H1 (cell line): Measurements from ENCODE around the gene HBD. TPM values are rescaled to one million over a fixed set of nuclear protein-coding genes. Genes with fewer than 3 reads are reported as not detected.

Experiments used
- CTCF ChIA-PET: fragments of 300-600 bp; sonication (Branson Sonifier 250); formaldehyde crosslinking; loops from one replicate; lab custom pipeline; 2021; ENCODE audit not compliant: partially characterized antibody; lab: Charles Lee
- POLR2A ChIA-PET: fragments of 300-600 bp; sonication (Branson Sonifier 250); formaldehyde crosslinking; loops from one replicate; lab custom pipeline; 2021; ENCODE audit warnings: inconsistent platforms; ENCODE audit not compliant: partially characterized antibody; lab: Charles Lee
- DNase-seq, 2 experiments: peaks; one replicate each; pipeline versions ENCODE4 v3.0.0 to v3.0.0-alpha.2; 2010 to 2022; ENCODE audit warnings: low spot score in 2 of 2, low read depth in 1 of 2, mixed read lengths in 1 of 2
- FAIRE-seq: peaks from 2 replicates; lab custom pipeline; 2011; peaks lifted over from hg19 to GRCh38; lab: Jason Lieb, UNC
- H2AFZ ChIP-seq: 2 replicates; pipeline ENCODE4 v1.8.1; 2012; ENCODE audit warnings: low read length, inconsistent platforms
- H2AK5ac ChIP-seq: 2 replicates; pipeline ENCODE4 v1.6.1; 2013; ENCODE audit warnings: low read depth, low read length
- H2BK120ac ChIP-seq: replicated peaks from 2 replicates; pipeline ENCODE3; 2013; ENCODE audit warnings: low read depth, low read length, inconsistent platforms
- H2BK12ac ChIP-seq: 2 replicates; pipeline ENCODE4 v1.6.1; 2013; ENCODE audit warnings: low read depth, low read length
- H2BK15ac ChIP-seq: 2 replicates; pipeline ENCODE4 v1.6.1; 2013; ENCODE audit warnings: low read length
- H2BK20ac ChIP-seq: 2 replicates; pipeline ENCODE4 v1.6.1; 2013; ENCODE audit warnings: low read length
- H2BK5ac ChIP-seq: 2 replicates; pipeline ENCODE4 v1.6.1; 2013; ENCODE audit warnings: low read depth, low read length
- H3K14ac ChIP-seq: 2 replicates; pipeline ENCODE4 v1.6.1; 2013; ENCODE audit warnings: inconsistent platforms; ENCODE audit not compliant: insufficient read length
- H3K18ac ChIP-seq: 2 replicates; pipeline ENCODE4 v1.6.1; 2013; ENCODE audit warnings: low read length; ENCODE audit errors: extremely low read depth
- H3K23ac ChIP-seq: 2 replicates; pipeline ENCODE4 v1.6.1; 2013; ENCODE audit warnings: inconsistent platforms; ENCODE audit not compliant: insufficient read length
- H3K23me2 ChIP-seq: 2 replicates; pipeline ENCODE4 v1.6.1; 2013; ENCODE audit warnings: low read depth, low read length
- H3K27ac ChIP-seq: 2 replicates; pipeline ENCODE4 v1.6.1; 2011; ENCODE audit warnings: low read depth, low read length, inconsistent platforms
- H3K27me3 ChIP-seq, 4 experiments: replicated peaks in 1 of 4; 1 replicate in 1 of 4; 2 replicates in 3 of 4; pipeline versions ENCODE4 v1.6.1 to v1.8.1; 2011 to 2013; ENCODE audit warnings: low read length in 3 of 4, mild to moderate bottlenecking in 3 of 4, inconsistent platforms in 2 of 4, mixed read lengths in 2 of 4, moderate library complexity in 1 of 4; ENCODE audit not compliant: control insufficient read depth in 3 of 4, insufficient read depth in 3 of 4; ENCODE audit errors: extremely low read depth in 1 of 4
- H3K36me3 ChIP-seq, 4 experiments: 2 replicates each; pipeline versions ENCODE4 v1.6.1 to v1.8.1; 2011 to 2013; ENCODE audit warnings: mild to moderate bottlenecking in 4 of 4, low read length in 3 of 4, moderate library complexity in 2 of 4, control low read depth in 1 of 4, inconsistent platforms in 1 of 4; ENCODE audit not compliant: insufficient read depth in 4 of 4, control insufficient read depth in 2 of 4
- H3K4ac ChIP-seq: replicated peaks from 2 replicates; pipeline ENCODE3; 2013; ENCODE audit warnings: low read length, low read depth, mixed read lengths, inconsistent platforms; ENCODE audit not compliant: insufficient read length
- H3K4me1 ChIP-seq, 4 experiments: replicated peaks in 1 of 4; 1 replicate in 1 of 4; 2 replicates in 3 of 4; pipeline versions ENCODE4 v1.6.1 to v1.8.1; 2011 to 2013; ENCODE audit warnings: low read length in 3 of 4, inconsistent platforms in 2 of 4, mixed read lengths in 1 of 4; ENCODE audit not compliant: insufficient read depth in 4 of 4, control insufficient read depth in 3 of 4
- H3K4me2 ChIP-seq, 2 experiments: 2 replicates each; pipeline versions ENCODE4 v1.6.1 to v1.8.1; 2011 to 2013; ENCODE audit warnings: low read depth in 2 of 2, low read length in 2 of 2, control low read depth in 1 of 2, inconsistent platforms in 1 of 2, mild to moderate bottlenecking in 1 of 2; ENCODE audit not compliant: insufficient read depth in 1 of 2
- H3K4me3 ChIP-seq, 4 experiments: fragments of 200-600, 300-600 bp in 1 of 4; sonication (generic), shearing (Covaris generic), sonication (Bioruptor Twin) in 1 of 4; 2 replicates each; pipeline versions ENCODE4 v1.5.1 to v1.8.1; 2011 to 2016; ENCODE audit warnings: low read length in 4 of 4, low read depth in 3 of 4, control low read depth in 2 of 4, inconsistent platforms in 2 of 4, mild to moderate bottlenecking in 2 of 4, mixed read lengths in 1 of 4, moderate library complexity in 1 of 4; ENCODE audit not compliant: insufficient read depth in 2 of 4; ENCODE audit errors: extremely low read depth in 1 of 4
- H3K56ac ChIP-seq: replicated peaks from 2 replicates; pipeline ENCODE3; 2013; ENCODE audit warnings: low read depth, mild to moderate bottlenecking, mixed read lengths, low read length, inconsistent platforms; ENCODE audit not compliant: insufficient read length
- H3K79me1 ChIP-seq: 2 replicates; pipeline ENCODE4 v1.6.1; 2013; ENCODE audit warnings: low read depth, low read length, control low read depth
- H3K79me2 ChIP-seq, 2 experiments: 2 replicates each; pipeline versions ENCODE4 v1.6.1 to v1.8.1; 2012 to 2013; ENCODE audit warnings: low read length in 2 of 2, mild to moderate bottlenecking in 2 of 2, inconsistent platforms in 1 of 2; ENCODE audit not compliant: insufficient read depth in 2 of 2, control insufficient read depth in 1 of 2
- H3K9ac ChIP-seq, 4 experiments: replicated peaks in 1 of 4; 1 replicate in 1 of 4; 2 replicates in 3 of 4; pipeline versions ENCODE4 v1.6.1 to v1.8.1; 2011 to 2013; ENCODE audit warnings: low read depth in 3 of 4, low read length in 3 of 4, control low read depth in 2 of 4, mild to moderate bottlenecking in 2 of 4, moderate library complexity in 2 of 4, inconsistent platforms in 1 of 4; ENCODE audit errors: extremely low read depth in 1 of 4
- H3K9me3 ChIP-seq, 2 experiments: 2 replicates each; pipeline versions ENCODE4 v1.6.1 to v1.8.1; 2012 to 2013; ENCODE audit warnings: mild to moderate bottlenecking in 2 of 2, moderate library complexity in 2 of 2, control low read depth in 1 of 2, inconsistent platforms in 1 of 2, low read depth in 1 of 2, low read length in 1 of 2, mixed read lengths in 1 of 2; ENCODE audit not compliant: insufficient read depth in 2 of 2
- H4K20me1 ChIP-seq, 2 experiments: replicated peaks in 1 of 2; 2 replicates each; pipeline versions ENCODE3 to v1.8.1; 2011 to 2013; ENCODE audit warnings: inconsistent platforms in 2 of 2, low read length in 2 of 2, mild to moderate bottlenecking in 1 of 2; ENCODE audit not compliant: insufficient read depth in 2 of 2, control insufficient read depth in 1 of 2
- H4K5ac ChIP-seq: 2 replicates; pipeline ENCODE4 v1.6.1; 2013; ENCODE audit warnings: low read length, low read depth, mixed read lengths, inconsistent platforms; ENCODE audit not compliant: insufficient read length
- H4K8ac ChIP-seq: 2 replicates; pipeline ENCODE4 v1.8.0; 2013; ENCODE audit warnings: mild to moderate bottlenecking, moderate library complexity, low read length, inconsistent platforms; ENCODE audit not compliant: insufficient read depth; ENCODE audit errors: extremely low read depth
- H4K91ac ChIP-seq: replicated peaks from 2 replicates; pipeline ENCODE3; 2013; ENCODE audit warnings: low read length, mixed read lengths, inconsistent platforms; ENCODE audit not compliant: insufficient read length
- BACH1 ChIP-seq: IDR thresholded peaks from 2 replicates; pipeline ENCODE4 v1.6.1; 2012; ENCODE audit warnings: low read length, improper control_type of control experiment
- CBX8 ChIP-seq: fragments of 300-800, 300-1000 bp; sonication (generic); IDR thresholded peaks from 2 replicates; pipeline ENCODE4 v1.7.1; 2016; ENCODE audit warnings: low read depth, low read length, borderline replicate concordance
- HDAC6 ChIP-seq: IDR thresholded peaks from one replicate; pipeline ENCODE4 v1.7.1; 2012; ENCODE audit warnings: low read depth, mild to moderate bottlenecking, inconsistent platforms, low read length, moderate library complexity
- KDM4A ChIP-seq: IDR thresholded peaks from one replicate; pipeline ENCODE4 v1.7.1; 2012; ENCODE audit warnings: low read depth, mild to moderate bottlenecking, moderate library complexity, low read length, inconsistent platforms; ENCODE audit not compliant: severe bottlenecking
- NANOG ChIP-seq: IDR thresholded peaks from 2 replicates; pipeline ENCODE4 v1.6.1; 2011; ENCODE audit warnings: low read length, low read depth, mild to moderate bottlenecking, inconsistent platforms; ENCODE audit not compliant: insufficient read depth, poor library complexity, severe bottlenecking
- PHF8 ChIP-seq: fragments of 200-600 bp; sonication (generic); conservative IDR thresholded peaks from 2 replicates; pipeline ENCODE4 v1.7.1; 2012; ENCODE audit warnings: low read depth, mild to moderate bottlenecking, inconsistent platforms, low read length, moderate library complexity
- POLR2A ChIP-seq, 2 experiments: IDR thresholded peaks; 1 replicate in 1 of 2; 2 replicates in 1 of 2; pipeline ENCODE4 v1.6.1; 2011; ENCODE audit warnings: low read depth in 2 of 2, low read length in 2 of 2, mild to moderate bottlenecking in 2 of 2; ENCODE audit errors: control extremely low read depth in 1 of 2
- RBBP5 ChIP-seq: IDR thresholded peaks from 2 replicates; pipeline ENCODE4 v1.7.1; 2012; ENCODE audit warnings: low read depth, mild to moderate bottlenecking, inconsistent platforms, low read length, moderate library complexity, borderline replicate concordance
- RNF2 ChIP-seq: fragments of 200-900, 300-1000 bp; sonication (generic); IDR thresholded peaks from 2 replicates; pipeline ENCODE4 v1.7.1; 2016; ENCODE audit warnings: borderline replicate concordance, low read depth, mild to moderate bottlenecking, antibody characterized with exemption, low read length; ENCODE audit not compliant: poor library complexity, severe bottlenecking; ENCODE audit errors: missing control alignments
- SIN3A ChIP-seq, 2 experiments: IDR thresholded peaks in 1 of 2; conservative IDR thresholded peaks in 1 of 2; 2 replicates each; pipeline ENCODE4 v1.6.1; 2011 to 2012; ENCODE audit warnings: low read length in 2 of 2, improper control_type of control experiment in 1 of 2, low read depth in 1 of 2, mild to moderate bottlenecking in 1 of 2
- SP4 ChIP-seq: IDR thresholded peaks from 2 replicates; pipeline ENCODE4 v1.6.1; 2012; ENCODE audit warnings: low read length, inconsistent platforms
- SRF ChIP-seq: IDR thresholded peaks from 2 replicates; pipeline ENCODE4 v1.6.1; 2011; ENCODE audit warnings: mild to moderate bottlenecking, low read depth, low read length, moderate library complexity
- ZNF274 ChIP-seq: IDR thresholded peaks from 2 replicates; pipeline ENCODE4 v1.7.0; 2012; ENCODE audit warnings: low read length, borderline replicate concordance; ENCODE audit errors: extremely low read depth
- WGBS, 2 experiments: shearing (Covaris generic) in 1 of 2; methylation state at CpG; one replicate each; pipeline versions ENCODE4 v1.1.6 to v1.1.7; 2013 to 2015; ENCODE audit warnings: low lambda C conversion rate in 2 of 2, mixed read lengths in 2 of 2, inconsistent platforms in 1 of 2, low coverage in 1 of 2, missing lambda C conversion rate in 1 of 2; ENCODE audit not compliant: insufficient replicate concordance in 2 of 2, insufficient coverage in 1 of 2, insufficient read length in 1 of 2; ENCODE audit errors: extremely low coverage in 1 of 2, missing lambda C conversion rate in 1 of 2; 5-methylcytosine and 5-hydroxymethylcytosine counted together
- polyA plus RNA-seq, 7 experiments: library from polyadenylated mRNA; depleted of rRNA in 3 of 7; stranded (reverse) in 5 of 7; unstranded in 2 of 7; fragments of >200 nt in 5 of 7; fragments of 200-250 nt in 2 of 7; gene quantifications; 1 replicate in 5 of 7; 2 replicates in 1 of 7; 4 replicates in 1 of 7; pipeline versions ENCODE4 v1.2.1 to v1.2.3, GENCODE V29; 2011 to 2013; ENCODE audit warnings: missing spikeins in 2 of 7, mixed read lengths in 2 of 7
- total RNA-seq: library from RNA; stranded (reverse); fragmentation: NEBNext Ultra II Directional; extraction: Animal tissue kit (Norgen Biotek cat#: 25700); gene quantifications from 2 replicates; pipeline ENCODE4 v1.2.1, GENCODE V29; 2021

HBD gene
- total and polyA plus RNA-seq, 2 of the 8 experiments (the other 6 are each of a cell fraction or from before 2014, with no cell fraction given): not detected

- Histone ChIP-seq H3K27me3 (no peaks in the 10 kb centered on the region), H3K9me3 (peaks cover 4 to 8% of the 10 kb centered on the region in 2 experiments; a peak in 2 of 4 replicates), H2BK120ac (no peak overlapping the region), H3K23ac (no peak overlapping the region), H2AK5ac (no peak overlapping the region), H3K18ac (no peak overlapping the region), H3K9ac (no peak overlapping the region), H2BK20ac (no peak overlapping the region), H3K4me3 (no peak overlapping the region), H2BK5ac (no peak overlapping the region), H3K79me1 (no peaks in the 10 kb centered on the region), H3K4me2 (no peak overlapping the region), H4K20me1 (no peaks in the 10 kb centered on the region), H3K14ac (no peak overlapping the region), H3K36me3 (no peaks in the 10 kb centered on the region), H3K56ac (no peak overlapping the region), H3K23me2 (no peaks in the 10 kb centered on the region), H4K5ac (no peak overlapping the region), H3K27ac (no peak overlapping the region), H3K79me2 (no peaks in the 10 kb centered on the region), H4K8ac (no peak overlapping the region), H2BK12ac (no peak overlapping the region), H4K91ac (no peak overlapping the region), H2BK15ac (no peak overlapping the region), H3K4me1 (no peaks in the 10 kb centered on the region), H3K4ac (no peak overlapping the region), H2AFZ (no peak overlapping the region)
- ChIA-PET POLR2A (no interaction called here), CTCF (interaction anchor here (0.5 to 1.2 kb wide), 2 partner anchors 16 to 593 kb away, joined by 3 read pairs; no protein-coding TSS in a partner anchor)
- DNase-seq: no peak
- 91% methylated on average over 2 of the region's 2 CpGs; no CpG with 5 or more reads in 1 of the 2 experiments for WGBS, 2 experiments
- FAIRE-seq: no peak
- TF ChIP-seq SP4: no peak
- no peak for TF ChIP-seq CBX8
- TF ChIP-seq BACH1: no peak
- TF ChIP-seq RBBP5: no peak
- no peak for TF ChIP-seq PHF8
- TF ChIP-seq ZNF274: no peak
- no peak for TF ChIP-seq RNF2
- TF ChIP-seq HDAC6: no peak
- no peak for TF ChIP-seq SRF
- TF ChIP-seq NANOG: no peak
- no peak for TF ChIP-seq POLR2A (IDR thresholded peaks at IDR 0.05; ENCODE audit: control extremely low read depth in 1 of 2, low read depth in 2 of 2, low read length in 2 of 2)
- TF ChIP-seq KDM4A: no peak
- no peak for TF ChIP-seq SIN3A (conservative IDR thresholded peaks at IDR 0.05 in 1 of 2, IDR thresholded peaks at IDR 0.05 in 1 of 2; ENCODE audit: low read depth in 1 of 2, low read length in 2 of 2)
These were observed 46.1 kb downstream of the HBD start for GRCh38 chr11:5188201-5188600.
